Activated naive CD4-positive, alpha-beta T cell treated with anti-CD3 and anti-CD28 coated beads, Interleukin-2, amount 50 U/mL, for 72 hours (primary cell): Measurements from ENCODE around the gene KCTD2. TPM values are rescaled to one million over a fixed set of nuclear protein-coding genes. Genes with fewer than 3 reads are reported as not detected.
A peak's percentile ranks its signal among the peaks of the same experiment; 100 is the strongest.
"Not testable (repeated sequence)": the region's sequence is repeated elsewhere in the genome, so short reads cannot be mapped to it uniquely, and the experiment has no call there.

ENCODE experiments used
- ATAC-seq, 2 donors: fragments of 150-1000 bp; cut with Tn5 transposase; 2 replicates each; pipeline ENCODE4 v1.10.0; 2021; ENCODE audit warnings: mild to moderate bottlenecking in 2 of 2, moderate library complexity in 2 of 2
- DNase-seq, 2 donors: peaks; one replicate each; pipeline ENCODE4 v3.0.0; 2021 to 2022; ENCODE audit warnings: low spot score in 2 of 2
- H3K27ac Mint-ChIP-seq, 2 donors: one replicate each; pipeline ENCODE4 v1.8.0; 2022; ENCODE audit warnings: mild to moderate bottlenecking in 2 of 2, mixed read lengths in 2 of 2
- H3K36me3 Mint-ChIP-seq, 2 donors: one replicate each; pipeline ENCODE4 v1.8.0; 2022; ENCODE audit warnings: mixed read lengths in 2 of 2
- H3K9me3 Mint-ChIP-seq, 2 donors: one replicate each; pipeline ENCODE4 v1.8.0; 2022; ENCODE audit warnings: mixed read lengths in 2 of 2
- total RNA-seq, 2 donors: library from RNA; stranded (reverse); gene quantifications; one replicate each; pipeline ENCODE4 v1.2.3, GENCODE V29; 2022

KCTD2 gene
- total RNA-seq, 2 donors from 2014 or later: 17.4 to 19.4 TPM

DNA sequence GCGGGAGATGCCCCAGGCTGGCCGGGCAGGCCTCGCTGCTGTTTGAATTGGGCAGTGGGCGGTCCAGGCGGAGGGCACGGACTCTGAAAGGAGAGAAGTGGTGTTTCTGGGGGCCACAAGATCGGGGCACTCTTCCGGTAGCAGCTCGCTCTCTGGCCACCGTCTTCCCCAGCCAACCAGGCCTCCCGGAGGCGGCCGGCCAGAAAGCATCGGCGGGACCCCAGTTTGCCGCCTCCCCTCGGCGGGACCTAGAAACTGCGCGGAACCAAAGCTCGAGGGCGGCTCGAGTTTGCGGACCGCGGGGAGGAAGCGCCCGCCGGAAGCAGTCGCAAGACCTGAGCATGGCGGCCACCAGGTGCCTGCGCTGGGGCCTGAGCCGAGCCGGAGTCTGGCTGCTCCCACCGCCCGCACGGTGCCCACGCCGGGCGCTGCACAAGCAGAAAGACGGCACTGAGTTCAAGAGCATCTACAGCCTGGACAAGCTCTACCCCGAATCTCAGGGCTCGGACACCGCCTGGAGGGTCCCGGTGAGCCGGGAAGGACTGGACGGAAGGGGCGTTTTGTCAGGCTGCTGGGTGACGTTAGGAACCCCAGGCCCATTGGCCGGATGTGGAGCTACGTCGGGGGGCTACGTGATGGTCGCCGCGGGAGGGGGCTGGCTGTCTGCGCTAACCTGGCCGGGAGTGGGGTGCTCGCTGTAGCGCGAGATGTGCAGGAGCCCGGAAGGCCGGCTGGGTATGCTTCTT lies 34.5 kb upstream of the KCTD2 start, which contains the start of gene MRPL58:
TSS of gene MRPL58 (plus strand) at position 325 of the 746 bp plus-strand sequence. CDS start at position 342, 17 bp downstream.
- peak; percentile 89 to 94 for ATAC-seq
- Mint-ChIP-seq H3K27ac (peak within 1 kb of the TSS; percentile 91 to 96), H3K36me3 (peaks cover 0 to 12% of the 10 kb centered on the region in 2 donors), H3K9me3 (no peaks in the 10 kb centered on the region)
- peak; percentile 82 to 84 for DNase-seq

DNA sequence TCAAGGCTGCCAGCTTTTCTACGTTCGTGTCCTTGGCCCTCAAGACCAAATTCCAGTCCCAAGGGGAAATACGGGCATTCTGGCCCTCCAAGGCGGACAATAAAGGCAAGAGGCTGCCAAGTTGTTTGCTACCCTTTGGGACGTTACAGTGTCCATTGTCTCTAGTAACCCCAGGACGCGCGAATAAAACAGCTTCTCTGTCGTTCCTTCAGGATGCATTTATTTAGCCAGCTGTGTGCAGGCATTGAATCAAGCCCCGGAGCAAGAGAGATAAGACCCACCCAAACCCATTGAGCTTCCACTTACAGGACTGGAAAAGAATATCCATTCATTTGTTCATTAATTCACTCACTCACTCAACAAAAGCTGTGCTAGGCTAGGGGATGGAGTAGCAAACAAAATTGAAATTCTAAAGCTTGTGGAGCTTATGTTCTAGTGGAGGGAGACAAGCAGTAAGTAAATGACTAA lies 33.9 kb upstream of the KCTD2 start:
- DNase-seq (no peak), ATAC-seq (no peak)
- Mint-ChIP-seq H3K9me3 (no peaks in the 10 kb centered on the region), H3K36me3 (peaks cover 0 to 12% of the 10 kb centered on the region in 2 donors), H3K27ac (peak overlapping the region; percentile 70 to 91)

DNA sequence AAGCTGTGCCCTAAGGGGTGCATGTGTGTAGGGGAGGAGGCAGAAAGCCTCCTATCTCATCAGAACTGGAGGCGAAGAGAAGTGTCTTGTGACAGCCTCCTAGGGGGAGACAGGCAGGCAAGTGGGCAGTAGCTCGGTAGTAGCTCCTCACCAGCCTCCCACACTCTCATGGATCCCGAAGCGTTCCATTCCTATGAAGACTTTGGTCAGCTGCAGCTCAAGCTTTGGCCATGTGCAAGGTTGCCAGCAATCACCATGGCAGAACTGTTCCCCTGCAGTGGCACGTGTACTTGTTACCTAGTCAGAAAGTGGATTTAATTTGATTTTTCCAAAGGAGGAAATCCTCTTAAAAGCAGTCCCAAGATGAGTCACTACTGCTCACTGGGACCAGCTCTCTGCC lies 27.9 kb upstream of the KCTD2 start:
- H3K27ac Mint-ChIP-seq: no peak overlapping the region
- ATAC-seq (no peak), DNase-seq (no peak)
- peaks cover 5 to 6% of the 10 kb centered on the region in 2 donors for H3K36me3 Mint-ChIP-seq
- H3K9me3 Mint-ChIP-seq: no peaks in the 10 kb centered on the region

DNA sequence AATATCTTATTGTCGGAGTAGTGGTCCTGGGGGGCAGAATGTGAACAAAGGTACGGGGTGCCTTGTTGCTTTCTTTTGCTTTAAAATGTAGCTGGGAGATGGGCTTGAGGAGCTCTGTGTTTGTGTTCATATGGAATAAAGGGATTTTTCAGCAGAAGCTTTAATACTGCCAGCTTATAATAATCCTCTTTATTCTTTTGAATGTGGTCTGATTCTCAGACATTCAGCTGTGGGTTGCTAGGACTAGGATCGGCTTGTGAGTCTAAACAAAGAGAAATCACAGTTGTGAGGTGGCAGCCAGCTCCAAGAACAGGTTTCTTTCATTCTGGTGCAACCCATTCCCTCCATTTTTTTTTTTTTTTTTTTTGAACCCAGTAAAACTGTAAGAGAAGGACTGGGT lies 27.3 kb upstream of the KCTD2 start:
- no peak for ATAC-seq
- H3K27ac Mint-ChIP-seq: no peak overlapping the region
- no peak for DNase-seq
- peaks cover 5 to 10% of the 10 kb centered on the region in 2 donors for H3K36me3 Mint-ChIP-seq
- no peaks in the 10 kb centered on the region for H3K9me3 Mint-ChIP-seq

DNA sequence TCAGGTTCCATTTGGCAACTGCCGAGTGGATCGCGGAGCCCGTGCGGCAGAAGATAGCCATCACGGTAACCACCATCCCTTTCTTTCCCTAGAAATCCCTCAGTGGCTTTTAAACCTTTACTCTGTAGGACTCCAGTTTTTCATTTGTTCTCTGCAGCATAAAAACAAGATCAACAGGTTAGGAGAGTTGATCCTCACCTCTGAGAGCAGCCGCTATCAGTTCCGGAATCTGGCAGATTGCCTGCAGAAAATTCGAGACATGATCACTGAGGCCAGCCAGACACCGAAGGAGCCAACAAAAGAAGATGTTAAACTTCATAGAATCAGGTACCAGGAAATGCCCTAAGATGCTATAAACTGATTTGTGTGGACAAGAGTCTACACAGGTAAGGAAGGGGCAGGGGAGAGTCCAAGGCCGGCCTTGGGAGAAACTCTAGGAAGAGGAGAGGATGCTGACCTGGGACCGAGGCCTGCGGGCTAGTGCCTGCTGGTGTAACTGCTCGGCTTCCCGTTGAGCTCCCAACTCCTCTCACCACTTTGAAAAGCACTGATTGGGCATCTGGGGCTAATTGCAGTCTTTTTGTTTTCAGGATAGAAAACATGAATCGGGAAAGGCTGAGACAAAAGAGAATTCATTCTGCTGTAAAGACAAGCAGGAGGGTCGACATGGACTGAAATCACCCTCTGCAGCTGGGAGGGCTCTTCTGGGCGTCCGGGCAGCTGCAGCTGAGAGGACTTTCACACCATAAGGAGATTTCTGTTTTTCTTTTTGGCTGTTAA lies 26.5 kb upstream of the KCTD2 start:
- no peak overlapping the region for H3K27ac Mint-ChIP-seq
- no peak for DNase-seq
- no peaks in the 10 kb centered on the region for H3K9me3 Mint-ChIP-seq
- H3K36me3 Mint-ChIP-seq: peaks cover 5 to 18% of the 10 kb centered on the region in 2 donors
- ATAC-seq: no peak

DNA sequence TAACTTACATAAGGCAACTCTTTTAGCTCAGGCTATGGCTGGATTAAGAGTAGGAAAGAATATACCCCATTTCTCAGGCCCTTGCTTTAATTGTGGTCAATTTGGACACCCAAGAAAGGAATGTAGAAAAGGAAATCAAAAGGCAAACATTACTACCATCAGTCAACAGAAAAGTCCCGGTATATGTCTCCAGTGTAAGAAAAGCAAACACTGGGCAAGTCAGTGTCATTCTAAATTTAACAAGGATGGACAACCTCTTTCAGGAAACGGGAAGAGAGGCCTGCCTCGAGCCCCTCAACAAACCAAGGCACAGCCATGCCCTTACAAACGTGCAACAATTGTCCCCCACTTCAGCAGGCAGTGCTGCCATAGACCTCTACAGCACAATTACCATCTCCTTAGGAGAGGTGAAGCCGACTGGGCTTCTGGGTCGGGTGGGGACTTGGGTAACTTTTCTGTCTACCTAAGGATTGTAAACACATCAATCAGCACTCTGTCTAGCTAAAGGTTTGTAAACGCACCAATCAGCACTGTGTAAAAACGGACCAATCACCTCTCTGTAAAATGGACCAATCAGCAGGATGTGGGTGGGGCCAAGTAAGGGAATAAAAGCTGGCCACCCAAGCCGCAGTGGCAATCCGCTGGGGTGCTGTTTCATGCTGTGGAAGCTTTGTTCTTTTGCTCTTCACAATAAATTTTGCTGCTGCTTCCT lies 22.2 kb upstream of the KCTD2 start:
- Mint-ChIP-seq H3K36me3 (peaks cover 5 to 18% of the 10 kb centered on the region in 2 donors), H3K9me3 (no peaks in the 10 kb centered on the region), H3K27ac (no peak overlapping the region)
- ATAC-seq (peak; percentile 54 to 57), DNase-seq (no peak)

DNA sequence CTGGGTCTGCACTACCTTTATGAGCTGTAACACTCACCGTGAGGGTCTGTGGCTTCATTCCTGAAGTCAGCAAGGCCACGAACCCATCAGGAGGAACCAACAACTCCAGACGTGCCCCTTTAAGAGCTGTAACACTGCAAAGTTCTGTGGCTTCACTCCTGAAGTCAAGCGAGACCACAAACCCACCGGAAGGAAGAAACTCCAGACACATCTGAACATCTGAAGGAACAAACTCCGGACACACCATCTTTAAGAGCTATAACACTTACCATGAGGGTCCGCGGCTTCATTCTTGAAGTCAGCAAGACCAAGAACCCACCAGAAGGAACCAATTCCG lies 21.7 kb upstream of the KCTD2 start:
- H3K27ac Mint-ChIP-seq, H3K9me3 Mint-ChIP-seq, DNase-seq: not testable (repeated sequence)
- ATAC-seq: peak in 1 of 2 donors; percentile 28
- H3K36me3 Mint-ChIP-seq: peaks cover 5 to 18% of the 10 kb centered on the region in 2 donors

DNA sequence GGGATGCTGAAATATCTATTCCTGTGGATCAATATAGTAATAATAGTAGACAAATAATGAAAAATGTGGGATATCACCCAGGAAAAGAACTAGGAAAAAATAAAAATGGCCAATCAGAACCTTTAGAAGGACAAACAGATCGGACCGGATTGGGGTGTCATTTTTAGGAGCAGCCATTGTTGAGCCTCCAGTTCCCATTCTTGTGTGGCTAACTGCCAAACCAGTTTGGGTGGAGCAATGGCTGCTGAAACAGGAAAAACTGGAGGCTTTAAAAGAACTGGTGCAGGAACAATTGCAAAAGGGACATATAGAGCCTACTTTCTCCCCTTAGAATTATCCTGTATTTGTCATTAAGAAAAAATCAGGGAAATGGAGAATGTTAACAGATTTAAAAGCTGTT lies 20.4 kb upstream of the KCTD2 start:
- H3K36me3 Mint-ChIP-seq: peaks cover 0 to 12% of the 10 kb centered on the region in 2 donors
- H3K27ac Mint-ChIP-seq, ATAC-seq, DNase-seq, H3K9me3 Mint-ChIP-seq: not testable (repeated sequence)

DNA sequence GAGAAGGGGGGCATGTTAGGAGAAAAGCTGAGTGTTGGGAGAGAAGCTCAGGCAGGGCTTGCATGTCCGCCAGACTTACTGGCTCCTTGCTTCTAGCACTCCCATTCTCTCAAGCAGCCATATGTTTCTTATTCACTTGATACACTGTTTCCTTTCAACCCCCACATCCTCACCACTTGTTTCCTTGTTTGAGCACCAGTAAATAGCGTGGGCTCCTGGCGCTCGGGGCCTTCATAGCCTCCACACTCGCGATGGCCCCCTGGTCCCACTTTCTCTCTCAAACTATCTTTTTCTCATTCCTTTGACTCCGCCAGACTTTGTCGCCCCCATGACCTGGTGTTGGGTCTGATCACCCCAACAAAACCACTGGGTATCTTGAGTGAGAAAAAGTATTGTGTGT lies 16.9 kb upstream of the KCTD2 start:
- no peak overlapping the region for H3K27ac Mint-ChIP-seq
- no peak for ATAC-seq
- no peak for DNase-seq
- H3K36me3 Mint-ChIP-seq: peaks cover 4% of the 10 kb centered on the region in 2 donors
- no peaks in the 10 kb centered on the region for H3K9me3 Mint-ChIP-seq

DNA sequence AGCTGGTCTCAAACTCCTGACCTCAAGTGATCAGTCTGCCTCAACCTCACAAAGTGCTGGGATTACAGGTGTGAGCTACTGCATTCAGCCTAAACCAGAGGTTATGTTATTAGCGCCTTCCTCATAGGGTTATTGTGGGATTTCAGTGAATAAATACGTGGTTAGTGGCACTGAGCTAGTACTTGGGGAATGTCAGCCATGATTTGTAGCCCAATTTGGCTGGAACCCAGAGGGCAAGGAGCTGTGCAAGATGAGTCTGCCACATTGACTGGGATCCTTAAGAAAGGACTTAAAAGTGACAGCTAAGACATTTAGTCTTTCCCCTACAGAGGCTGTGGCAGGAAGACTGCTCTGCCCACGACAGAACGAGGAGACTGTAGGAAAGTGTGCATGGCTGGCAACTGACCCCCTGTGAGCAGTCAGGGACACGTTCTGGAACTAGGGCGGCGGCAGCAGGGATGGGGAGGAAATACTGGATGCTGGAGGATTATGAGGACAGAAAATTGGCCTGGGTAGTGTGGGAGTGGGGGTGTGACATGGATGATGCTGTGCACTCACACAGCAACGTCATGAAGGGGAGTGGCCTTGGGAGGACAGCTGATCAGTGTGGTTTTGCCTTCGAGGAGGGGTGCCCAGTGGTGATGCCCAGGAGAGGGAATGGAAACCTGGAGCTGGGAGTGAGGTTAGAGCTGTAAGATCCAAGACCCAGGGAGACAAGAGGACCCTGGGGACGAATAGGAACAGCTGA lies 14.9 kb upstream of the KCTD2 start:
- DNase-seq (peak; percentile 53 to 62), ATAC-seq (peak; percentile 37 to 43)
- H3K27ac Mint-ChIP-seq: peak overlapping the region; percentile 24 to 57
- no peaks in the 10 kb centered on the region for H3K9me3 Mint-ChIP-seq
- H3K36me3 Mint-ChIP-seq: peaks cover 0 to 4% of the 10 kb centered on the region in 2 donors

DNA sequence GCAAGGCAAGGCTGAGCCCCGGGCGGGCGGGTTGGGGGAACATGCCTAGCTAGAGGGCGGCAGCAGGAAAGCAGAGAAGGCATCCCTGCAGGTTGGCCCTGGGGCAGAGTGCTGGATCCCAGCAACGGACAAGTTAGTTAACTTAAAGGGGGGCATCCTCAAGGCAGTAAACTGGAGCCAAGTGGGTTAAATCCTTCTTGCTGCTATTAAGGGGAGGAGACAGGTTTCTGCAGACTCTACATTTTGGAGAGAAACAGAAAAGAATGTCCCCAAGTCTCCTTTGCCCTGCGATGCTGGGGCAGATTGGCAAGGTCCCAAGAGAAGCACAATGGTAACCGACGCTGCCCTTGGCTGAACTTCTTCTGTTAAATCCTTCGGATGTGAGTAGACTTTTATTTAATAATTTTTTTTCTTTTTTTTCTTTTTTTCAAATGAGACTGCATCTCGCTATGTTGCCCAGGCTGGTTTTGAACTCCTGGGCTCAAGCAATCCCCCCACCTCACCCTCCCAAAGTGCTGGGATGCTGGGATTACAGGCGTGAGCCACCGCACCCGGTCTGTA lies 14.2 kb upstream of the KCTD2 start:
- H3K9me3 Mint-ChIP-seq: no peaks in the 10 kb centered on the region
- ATAC-seq (no peak), DNase-seq (peak in 1 of 2 donors; percentile 30)
- H3K27ac Mint-ChIP-seq: peak overlapping the region; percentile 24 to 100
- peaks cover 0 to 4% of the 10 kb centered on the region in 2 donors for H3K36me3 Mint-ChIP-seq

DNA sequence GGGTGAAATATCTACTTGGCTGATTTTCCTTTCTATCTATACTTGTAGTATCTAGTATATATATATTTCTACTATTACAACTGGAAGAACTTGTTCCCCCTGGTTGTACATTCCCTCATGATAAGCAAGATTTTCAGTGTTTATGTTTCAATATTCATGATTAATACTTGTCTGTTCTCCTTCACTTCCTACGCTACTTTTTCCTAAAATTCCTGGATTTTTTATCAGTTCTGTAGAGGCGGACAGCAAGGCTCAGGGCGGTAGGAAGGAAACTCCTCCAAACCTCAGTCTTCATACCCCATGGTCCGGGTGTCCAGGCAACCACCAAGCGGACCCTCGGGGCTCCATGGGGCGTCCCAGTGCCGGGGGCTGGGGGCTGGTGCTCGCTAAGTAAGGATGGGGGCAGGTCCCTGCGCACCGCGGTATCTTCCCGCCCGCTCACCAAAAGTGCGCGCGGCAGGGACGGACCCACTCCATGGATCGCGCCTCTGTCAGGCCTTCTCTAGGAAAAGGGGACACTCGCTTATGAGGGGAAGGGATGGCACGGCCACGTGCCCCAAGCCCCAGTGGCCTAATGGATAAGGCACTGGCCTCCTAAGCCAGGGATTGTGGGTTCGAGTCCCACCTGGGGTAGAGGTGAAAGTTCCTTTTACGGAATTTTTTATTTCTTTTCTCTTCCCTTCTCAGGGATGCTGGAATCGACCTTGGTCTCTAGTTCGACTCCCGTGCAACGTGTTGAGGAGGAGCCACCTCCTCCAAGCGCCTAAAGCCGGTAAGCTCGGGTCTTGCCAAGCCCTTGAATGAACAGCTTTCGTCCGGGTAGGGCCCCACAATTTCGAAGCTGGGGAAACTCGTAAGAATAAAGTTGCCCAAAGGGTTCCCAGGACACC lies 13.4 kb upstream of the KCTD2 start:
- peaks cover 3 to 5% of the 10 kb centered on the region in 2 donors for H3K36me3 Mint-ChIP-seq
- H3K27ac Mint-ChIP-seq: peak overlapping the region; percentile 97 to 100
- DNase-seq (peak; percentile 96 to 97), ATAC-seq (peak; percentile 48 to 72)
- no peaks in the 10 kb centered on the region for H3K9me3 Mint-ChIP-seq

DNA sequence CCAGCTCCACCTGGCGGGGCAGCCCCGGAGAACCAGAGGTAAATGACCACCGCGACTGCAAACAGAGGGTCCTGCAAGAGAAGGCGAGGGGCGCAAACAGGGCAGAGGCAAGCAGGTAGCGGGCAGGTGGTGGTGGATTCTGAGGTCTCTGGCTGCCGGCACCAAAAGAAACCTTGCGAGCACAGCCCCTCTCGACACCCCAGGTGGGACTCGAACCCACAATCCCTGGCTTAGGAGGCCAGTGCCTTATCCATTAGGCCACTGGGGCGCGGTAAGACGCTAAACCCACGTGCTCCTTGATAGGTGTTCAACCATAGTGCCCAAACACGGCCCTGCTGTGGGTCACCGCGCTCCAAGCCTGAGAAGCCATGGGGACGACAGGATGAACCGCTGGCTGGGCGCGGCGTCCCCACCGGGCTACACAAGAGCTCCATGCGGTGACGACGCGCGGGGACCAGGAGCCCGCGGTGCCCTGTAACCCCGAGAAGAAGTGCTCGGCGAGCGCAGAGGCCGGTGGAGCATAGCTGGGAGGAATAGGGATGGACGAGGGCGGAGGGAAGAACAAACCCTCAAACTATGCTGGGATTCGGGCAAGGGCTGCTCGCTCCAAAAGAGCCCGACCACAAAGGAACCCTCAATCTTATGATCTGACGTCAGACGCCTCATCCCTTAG lies 12.7 kb upstream of the KCTD2 start:
- Mint-ChIP-seq H3K9me3 (no peaks in the 10 kb centered on the region), H3K27ac (peak overlapping the region; percentile 97 to 100), H3K36me3 (peaks cover 8 to 10% of the 10 kb centered on the region in 2 donors)
- ATAC-seq (peak; percentile 67 to 70), DNase-seq (peak; percentile 91 to 95)

DNA sequence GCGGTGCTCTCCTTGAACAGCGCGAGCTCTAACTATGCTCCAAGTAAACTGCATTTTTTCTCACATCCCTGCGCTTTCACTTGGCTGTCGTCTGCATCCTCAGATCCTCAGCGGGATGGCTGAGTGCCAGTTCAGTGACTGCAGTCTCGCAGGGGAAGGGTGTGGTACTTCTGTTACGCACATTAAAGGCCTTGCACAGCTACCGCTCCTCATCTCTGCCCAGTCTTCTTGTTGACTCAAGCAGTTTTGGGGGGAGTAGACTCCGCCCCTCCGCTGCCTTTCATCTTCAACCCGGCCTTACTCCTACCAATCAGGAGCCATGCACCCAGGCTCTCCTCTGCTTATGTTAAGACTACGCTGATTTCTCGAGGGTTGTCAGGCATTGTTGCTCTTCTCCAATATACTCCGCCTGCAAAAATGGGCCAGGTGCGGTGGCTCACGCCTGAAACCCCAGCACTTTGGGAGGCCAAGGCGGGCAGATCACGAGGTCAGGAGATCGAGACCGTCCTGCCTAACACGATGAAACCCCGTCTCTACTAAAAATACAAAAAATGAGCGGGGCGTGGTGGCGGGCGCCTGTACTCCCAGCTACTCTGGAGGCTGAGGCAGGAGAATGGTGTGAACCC lies 10.3 kb upstream of the KCTD2 start:
- DNase-seq (peak; percentile 62 to 66), ATAC-seq (peak; percentile 36 to 64)
- Mint-ChIP-seq H3K27ac (peak overlapping the region; percentile 85 to 97), H3K9me3 (no peaks in the 10 kb centered on the region), H3K36me3 (peaks cover 8 to 10% of the 10 kb centered on the region in 2 donors)
